CD4-positive, alpha-beta T cell treated with Interleukin-4 for 4 hours (primary cell): ENCODE results near the gene CCDC14.
"Not testable (repeated sequence)": the region's sequence is repeated elsewhere in the genome, so short reads cannot be mapped to it uniquely, and the experiment has no call there.

Experiments
- DNase-seq: peaks from one replicate; pipeline ENCODE4 v3.0.0-alpha.2; 2020

CCDC14 gene

DNA sequence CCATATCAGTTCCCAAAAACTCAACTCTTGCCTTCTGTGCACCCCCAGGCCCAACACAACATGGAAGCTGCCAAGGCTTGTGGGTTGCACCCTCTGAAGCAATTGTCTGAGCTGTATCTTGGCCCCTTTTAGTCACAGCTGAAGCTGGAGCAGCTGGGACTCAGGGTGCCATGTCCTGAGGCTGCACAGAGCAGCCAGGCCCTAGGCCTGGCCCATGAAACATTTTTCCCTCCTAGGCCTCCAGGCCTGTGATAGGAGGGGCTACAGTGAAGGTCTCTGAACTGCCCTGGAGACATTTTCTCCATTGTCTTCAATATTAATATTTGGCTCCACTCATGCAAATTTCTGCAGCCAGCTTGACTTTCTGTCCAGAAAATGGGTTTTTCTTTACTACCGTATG, 68.8 kb downstream of the CCDC14 start:
- no peak for DNase-seq

DNA sequence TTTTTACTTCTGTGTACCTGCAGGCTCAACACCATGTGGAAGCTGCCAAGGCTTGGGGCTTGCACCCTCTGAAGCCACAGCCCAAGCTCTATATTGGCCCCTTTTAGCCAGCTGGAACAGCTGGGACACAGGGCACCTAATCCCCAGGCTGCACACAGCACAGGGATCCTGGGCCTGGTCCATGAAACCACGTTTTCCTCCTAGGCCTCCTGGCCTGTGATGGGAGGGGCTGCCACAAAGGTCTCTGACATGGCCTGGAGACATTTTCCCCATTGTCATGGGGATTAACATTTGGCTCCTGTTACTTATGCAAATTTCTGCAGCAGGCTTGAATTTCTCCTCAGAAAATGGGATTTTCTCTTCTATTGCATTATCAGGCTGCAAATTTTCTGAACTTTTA, 70.0 kb downstream of the CCDC14 start:
- not testable (repeated sequence) for DNase-seq

DNA sequence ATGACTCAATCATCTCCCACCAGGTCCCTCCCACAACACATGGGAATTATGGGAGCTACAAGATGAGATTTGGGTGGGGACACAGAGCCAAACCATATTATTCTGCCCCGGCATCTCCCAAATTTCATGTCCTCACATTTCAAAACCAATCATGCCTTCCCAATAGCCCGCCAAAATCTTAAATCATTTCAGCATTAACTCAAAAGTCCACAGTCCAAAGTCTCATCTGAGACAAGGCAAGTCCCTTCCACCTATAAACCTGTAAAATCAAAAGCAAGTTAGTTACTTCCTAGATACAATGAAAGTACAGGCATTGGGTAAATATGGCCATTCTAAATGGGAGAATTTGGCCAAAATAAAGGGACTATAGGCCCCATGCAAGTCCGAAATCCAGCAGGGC, 70.9 kb downstream of the CCDC14 start:
- DNase-seq, result not testable (repeated sequence)

DNA sequence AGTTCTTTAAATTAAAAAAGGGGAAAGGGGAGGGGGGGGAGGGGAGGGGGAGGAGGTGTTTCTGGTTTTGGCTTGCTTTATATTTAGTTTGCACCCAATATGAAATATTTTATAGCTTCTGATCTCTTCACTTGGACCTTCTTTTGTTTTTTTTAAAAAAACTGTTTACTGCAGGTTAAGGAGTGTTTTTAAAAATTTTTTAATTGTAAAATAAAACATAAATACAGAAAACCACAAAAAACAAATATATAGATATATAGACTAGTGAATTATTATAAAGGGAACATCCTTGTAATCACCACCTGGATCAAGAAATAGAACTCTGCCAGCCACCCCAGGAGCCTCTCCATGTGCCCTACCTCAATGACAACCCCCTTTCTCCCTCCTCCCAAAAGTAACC, 76.0 kb downstream of the CCDC14 start:
- no peak for DNase-seq

DNA sequence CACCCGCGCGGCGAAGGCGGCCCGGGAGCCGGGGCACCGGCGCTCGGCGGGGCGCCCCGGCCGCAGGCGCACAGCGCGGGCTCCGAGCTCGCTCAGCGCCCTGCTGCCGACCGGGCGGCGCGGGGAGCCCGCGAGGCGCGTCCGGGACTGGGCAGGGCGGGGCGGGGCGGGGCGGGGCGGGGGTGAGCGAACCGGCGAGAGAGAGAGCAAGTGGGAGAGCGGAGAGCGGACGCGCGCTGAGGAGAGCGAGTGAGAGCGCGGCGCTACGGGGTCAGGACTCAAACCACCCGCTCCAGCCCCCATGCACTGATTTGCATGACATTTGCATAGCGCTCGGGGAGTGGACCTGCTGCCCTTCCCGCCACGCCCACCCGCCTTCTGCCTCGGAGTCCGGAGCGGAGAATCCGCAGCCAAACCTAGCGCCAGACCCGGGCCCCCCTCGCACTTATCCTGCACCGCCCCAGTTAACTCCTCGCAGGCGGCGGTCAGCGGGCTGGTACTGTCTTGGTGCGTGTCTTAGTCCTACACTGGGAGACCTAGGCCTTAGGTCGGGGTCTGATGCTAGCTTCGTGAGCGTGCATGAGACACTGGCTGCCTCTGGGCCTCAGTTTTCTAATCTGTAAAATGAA, 76.7 kb downstream of the CCDC14 start, which contains the start of gene MYLK:
MYLK (minus strand) TSS at position 130 of the 629 bp plus-strand sequence. CDS start 90,491 bp downstream, outside the sequence.
- no peak for DNase-seq

DNA sequence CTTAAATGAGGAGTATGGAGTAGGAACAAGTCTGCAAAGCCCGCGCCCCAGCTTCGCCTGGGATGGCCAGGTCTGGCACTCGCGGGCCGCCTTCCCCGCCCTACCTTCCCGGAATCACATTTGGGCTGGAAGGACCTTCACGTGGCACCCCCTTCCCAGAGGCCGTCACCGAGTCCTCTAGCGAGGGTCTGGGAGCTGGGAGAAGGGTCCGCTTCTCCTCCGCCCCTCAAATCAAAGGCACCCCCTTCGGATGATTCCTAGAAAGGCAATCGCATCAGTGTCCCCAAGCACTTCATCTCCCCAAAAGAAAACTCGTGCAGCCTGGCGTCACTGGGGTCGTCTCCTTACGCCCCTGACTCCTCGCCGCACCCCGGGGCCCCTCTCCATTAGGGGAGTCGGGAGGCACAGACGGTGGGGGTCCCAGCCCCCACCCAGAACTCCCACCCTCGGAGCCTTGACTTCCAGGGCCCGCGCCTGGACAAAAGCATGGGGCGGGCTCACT, 77.3 kb downstream of the CCDC14 start:
- no peak for DNase-seq

DNA sequence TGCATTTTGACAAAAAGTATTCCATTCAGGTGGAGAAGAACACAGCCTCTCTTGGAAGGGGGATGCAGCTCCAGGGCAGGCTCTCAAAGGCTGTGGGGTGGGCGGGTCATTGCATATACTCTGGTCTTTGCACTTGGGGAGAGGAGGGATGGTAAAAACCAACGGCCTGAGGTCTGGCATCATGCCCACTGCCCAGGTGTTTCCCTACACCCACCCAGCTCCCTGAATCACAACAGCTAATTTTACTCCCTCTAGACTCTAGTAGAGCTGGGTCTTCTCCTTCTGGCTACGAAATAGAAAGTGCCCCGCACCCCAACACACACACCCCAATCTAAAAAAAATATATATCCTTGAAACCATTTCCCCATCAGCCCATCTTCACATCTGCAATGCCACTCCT, 77.9 kb downstream of the CCDC14 start:
- DNase-seq, result no peak

DNA sequence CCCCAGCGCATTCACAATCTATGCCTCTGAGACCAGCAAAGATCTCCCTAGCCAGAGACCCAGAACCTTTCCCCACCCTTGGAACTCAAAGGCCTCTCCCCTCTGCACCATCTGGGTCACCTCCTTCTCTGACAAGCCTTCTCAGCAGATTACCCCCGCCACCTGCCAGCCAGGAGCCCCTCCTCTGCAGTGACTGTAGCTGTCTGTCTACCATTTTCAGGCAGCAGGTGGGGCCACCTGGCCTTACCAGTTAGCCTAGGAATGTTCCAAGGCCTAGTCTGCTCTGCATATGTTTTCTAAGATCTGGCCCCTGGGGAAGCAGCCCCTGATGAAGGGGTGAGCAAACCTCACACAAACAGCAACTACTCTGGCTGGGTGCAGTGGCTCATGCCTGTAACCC, 79.3 kb downstream of the CCDC14 start:
- no peak for DNase-seq

DNA sequence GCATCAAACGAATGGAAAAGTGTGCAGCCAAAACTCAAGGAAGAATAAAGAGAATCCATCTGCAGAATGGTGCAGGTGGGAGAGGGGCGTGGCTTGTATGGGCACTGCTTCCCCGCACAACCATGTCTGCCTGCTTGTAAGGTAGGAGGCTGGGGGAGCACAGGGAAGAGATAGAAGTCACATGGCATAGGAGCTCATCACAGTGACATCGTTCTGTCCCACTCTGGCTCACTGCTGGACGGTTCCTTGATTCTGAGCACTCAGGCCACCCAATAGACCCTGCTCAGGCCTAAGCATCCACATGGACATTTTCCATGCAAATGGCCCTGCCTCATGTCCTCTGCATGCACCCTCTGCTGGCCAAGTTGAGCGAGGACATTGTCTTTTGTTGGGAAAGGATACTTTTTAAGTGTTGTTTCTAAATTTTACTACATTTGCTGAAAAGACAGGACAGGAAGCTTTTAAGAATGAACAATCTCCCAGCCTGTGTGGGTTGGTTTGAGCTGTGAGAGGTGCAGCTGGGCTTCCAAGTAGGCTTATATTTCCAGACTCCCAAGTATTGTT, 79.9 kb downstream of the CCDC14 start:
- DNase-seq, result no peak

DNA sequence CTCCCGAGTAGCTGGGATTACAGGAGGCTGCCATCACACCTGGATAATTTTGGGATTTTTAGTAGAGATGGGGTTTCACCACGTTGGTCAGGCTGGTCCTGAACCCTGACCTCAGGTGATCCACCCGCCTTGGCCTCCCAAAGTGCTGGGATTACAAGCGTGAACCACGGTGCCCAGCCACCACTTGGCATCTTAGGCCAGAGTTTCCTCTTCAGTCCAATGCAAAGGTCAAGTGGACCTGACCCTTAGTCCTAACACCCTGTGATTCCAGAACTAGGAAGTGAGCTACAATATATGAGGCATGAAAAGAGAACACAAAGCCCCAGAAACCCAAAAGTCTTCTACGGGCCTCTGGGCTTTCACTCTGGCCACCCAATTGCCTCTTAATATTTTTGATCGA, 82.2 kb downstream of the CCDC14 start:
- no peak for DNase-seq

DNA sequence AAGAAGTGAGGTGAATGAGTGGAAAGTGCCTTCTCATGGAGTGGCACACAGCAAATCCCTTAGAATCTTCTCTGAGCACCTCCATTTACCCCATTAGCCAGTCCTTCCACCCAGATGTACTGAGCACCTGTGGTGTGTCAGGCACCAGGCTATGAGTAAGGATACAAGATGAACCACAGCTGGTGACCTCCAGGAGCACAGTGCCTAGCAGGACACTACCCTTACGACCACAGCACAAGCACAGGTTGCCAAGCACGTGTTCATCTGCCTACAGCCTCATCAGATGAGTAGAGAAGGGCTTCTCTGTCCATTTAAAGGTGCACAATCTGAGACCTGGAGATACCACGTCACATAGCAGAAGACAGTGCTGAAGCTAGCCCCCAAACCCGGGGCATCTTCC, 83.1 kb downstream of the CCDC14 start:
- DNase-seq, result no peak

DNA sequence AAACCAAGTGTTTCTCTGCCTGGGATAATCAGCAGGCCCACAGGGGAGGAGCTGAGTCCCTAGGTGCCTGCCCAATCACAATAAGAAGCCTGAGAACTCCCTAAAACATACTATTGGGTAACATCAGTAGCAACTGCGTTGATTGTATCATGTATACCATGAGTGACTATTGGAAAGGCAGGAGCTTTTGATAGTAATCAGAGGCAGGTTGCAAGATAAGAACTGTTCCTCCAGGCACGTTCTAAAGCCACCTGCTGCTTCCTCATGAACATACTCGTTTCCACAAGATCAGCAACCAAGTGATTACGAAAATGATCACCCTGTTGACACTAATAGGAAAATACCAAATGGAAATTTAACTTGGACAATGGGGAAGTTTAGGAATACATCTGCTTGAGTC, 83.6 kb downstream of the CCDC14 start:
- no peak for DNase-seq

DNA sequence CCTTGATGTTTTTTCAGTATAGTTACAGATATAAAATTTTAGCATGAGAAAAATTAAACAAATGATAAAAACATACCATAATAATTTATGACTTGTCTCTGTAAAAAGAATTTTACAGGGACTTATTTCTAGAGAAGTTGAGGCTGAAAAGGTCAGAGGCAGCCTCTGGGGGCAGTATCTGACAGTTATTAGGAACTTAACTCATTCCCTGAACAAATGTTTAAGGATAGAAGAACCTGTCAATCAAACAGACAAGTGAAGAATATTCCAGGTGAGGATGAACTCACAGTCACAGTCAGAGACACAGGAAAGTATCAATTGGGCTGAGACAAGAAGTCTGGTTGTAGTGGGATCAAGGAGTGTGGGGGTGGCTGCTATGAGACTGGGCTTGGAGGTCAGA, 84.2 kb downstream of the CCDC14 start:
- no peak for DNase-seq

DNA sequence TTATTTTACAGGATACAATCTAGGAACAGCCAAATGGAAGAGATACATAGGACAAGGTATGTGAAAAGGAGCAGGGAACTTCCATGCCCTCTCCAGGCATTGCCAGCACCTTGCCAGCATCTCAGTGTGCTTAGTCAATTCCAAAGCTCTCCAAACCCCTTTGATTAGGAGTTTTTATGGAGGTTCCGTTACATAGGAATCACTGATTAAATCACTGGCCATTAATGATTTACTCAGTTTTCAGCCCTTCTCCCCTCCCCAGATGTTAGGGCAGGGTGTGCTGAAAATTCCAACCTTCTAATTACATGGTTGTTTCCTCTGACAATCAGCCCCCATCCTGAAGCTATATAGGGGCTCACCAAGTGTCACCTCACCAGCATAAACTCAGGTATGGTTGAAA, 88.4 kb downstream of the CCDC14 start:
- no peak for DNase-seq

DNA sequence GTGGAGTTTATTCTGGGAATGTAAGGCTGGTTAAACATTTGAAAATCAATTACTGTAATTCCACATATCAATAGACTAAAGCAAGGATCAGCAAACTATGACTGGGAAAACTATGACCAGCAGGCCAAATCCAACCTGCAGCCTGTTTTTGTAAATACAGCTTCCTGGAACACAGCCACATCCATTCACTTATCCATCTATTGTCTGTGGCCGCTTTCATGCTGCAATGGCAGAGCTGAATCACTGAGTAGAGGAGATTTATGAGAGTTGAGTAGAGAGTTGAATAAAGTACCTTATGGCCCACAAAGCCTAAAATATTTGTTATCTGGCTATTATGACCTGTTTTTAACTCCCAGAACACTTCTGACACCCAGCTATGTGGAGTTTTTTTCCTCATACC, 89.1 kb downstream of the CCDC14 start:
- no peak for DNase-seq

DNA sequence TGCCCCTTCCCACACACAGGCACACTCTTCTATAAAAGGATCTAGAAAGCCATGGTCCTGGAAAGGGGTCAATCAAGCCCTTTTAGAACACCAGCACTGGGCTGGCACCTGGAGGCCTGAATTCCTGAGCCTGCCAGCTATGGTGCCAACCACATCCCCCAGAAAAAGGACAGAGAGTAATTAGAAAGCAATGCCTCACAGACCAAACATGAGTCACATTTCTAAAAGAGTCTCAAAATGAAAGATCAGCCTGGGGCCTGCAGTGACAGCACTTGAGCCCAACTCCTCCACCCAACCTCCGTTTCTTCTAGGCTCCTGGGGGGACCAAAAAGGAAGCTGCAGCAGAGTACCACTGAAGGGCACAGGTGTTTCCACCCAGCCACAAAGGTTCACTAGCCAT, 91.0 kb downstream of the CCDC14 start:
- no peak for DNase-seq

DNA sequence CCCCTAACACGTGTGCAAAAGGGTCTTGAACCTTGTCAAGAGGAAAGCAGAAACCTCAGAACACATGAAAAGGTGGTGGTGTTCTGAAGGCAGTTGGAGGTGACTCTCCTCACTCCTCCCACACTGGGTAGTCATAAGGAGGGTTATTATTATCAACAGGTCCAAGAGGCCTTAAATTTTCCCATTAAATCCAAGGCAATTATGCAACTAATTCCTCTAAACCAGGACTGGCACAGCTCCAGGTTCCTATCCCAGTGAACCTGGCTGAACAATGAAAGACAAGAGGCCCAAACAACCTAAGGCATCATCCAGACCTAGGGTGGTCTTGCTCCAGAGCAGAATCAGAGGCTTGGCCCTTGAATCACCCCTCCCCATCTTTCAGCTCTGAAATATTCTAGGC, 91.9 kb downstream of the CCDC14 start:
- DNase-seq, result no peak

DNA sequence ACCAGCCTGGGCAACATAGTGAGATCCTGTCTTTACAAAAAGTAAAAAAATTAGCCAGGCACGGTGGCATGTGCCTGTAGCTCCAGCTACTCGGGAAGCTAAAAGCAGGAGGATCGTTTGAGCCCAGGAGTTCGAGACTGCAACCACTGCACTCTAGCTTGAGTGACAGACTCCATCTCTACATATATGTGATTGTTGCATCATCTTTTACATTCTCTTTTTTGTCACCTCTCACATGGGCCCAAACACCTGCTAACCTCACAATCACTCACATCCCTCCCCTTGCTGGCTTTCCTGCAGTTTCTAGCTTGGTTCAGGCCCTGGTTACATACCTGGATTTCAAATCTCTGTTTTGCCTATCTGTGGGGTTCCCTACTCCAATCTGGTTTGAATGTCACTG, 96.3 kb downstream of the CCDC14 start:
- no peak for DNase-seq
